HL-60/S4 treated with retinoic acid at 250 ng/mL for 4 days and 3 days (cell line): ENCODE measurements around the gene TTC1.

Source experiments
- in situ Hi-C: fragments of 300-500 bp; cut with MboI; formaldehyde crosslinking; loops from 2 replicates; pipeline ENCODE4 v1.7.0; 2022; ENCODE audit warnings: low sequenced_read_pairs

TTC1 gene

DNA sequence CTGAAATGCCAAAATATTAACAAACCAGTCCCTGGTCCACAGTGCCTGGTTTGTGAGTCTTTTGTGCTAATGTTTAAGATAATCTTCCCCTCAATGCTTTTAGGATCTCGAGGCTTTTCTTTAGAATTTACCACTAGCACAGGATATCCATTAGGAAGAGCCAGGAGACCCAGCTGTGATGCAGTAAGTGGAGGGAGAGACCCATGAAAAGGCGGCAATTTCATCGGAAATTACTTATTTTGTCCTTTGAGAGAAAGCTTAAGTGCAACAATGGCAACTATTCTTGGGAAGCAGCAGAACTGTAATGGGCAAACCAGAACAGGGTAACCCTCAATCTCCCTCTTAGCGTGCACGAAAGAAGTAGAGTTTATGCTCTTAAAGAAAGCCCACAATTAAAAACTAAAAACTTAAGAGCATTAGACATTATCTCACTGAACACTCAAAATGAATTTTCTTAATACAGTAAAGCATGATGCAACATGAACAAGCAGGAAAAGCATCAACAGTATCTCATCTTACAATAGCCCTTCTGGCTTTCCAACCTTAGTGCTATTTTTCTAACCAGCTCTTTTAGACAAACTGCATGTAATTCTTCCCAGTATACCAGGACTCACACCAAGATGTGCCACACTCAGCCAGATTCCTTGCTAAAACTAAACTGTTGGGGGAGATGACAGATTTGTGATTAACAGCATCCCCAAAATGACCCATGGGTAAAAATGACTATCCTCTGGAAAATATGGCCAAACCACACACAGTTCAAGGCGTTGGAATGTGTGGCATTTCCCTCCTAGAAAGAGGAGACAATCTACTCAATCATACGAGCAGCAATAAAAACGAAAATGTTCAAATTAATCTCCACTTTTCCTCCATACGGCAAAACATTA lies 73.9 kb downstream of the TTC1 start:
- in situ Hi-C loops, result no loop called here

- in situ Hi-C loops, result no loop called here
Observed at GRCh38 chr5:160083501-160083900, 74.6 kb downstream of the TTC1 start.

GRCh38 chr5:160084144-160084543 lies 75.2 kb downstream of the TTC1 start:
- in situ Hi-C loops, result no loop called here

DNA sequence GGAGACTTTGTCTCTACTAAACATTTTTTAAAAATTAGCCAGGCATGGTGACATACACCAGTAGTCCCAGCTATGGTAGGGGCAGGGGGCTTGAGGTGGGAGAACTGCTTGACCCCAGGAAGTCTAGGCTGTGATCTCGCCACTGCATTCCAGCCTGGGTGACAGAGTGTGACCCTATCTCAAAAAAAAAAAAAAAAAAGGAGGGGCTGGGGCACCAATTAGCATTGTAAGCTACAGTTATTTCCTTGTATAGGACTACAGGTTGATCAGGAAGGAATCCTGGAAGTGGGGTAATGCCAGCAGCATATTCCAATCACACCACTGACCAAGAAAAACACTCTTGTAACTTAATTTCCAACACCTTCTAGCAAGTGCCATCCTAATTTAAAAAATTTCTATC lies 78.3 kb downstream of the TTC1 start:
- in situ Hi-C loops, result no loop called here

DNA sequence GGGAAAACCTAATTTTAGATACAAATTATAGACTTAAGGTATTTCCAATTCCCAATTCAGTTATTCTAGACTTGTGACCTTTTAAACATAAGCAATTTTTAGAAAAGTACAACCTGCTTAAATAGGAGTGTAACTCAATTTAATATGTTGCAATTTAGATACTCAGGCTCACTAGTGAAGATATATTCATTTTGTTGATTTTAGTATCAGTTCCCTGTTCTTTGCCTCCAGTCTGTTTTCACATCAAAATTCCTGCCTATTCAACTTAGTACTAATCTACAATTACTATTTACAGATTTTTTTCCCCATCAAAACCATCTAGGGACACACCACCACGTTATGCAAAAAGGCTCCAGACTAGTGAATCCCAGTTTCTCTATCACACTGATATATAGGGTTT lies 79.9 kb downstream of the TTC1 start:
- in situ Hi-C loops, result no loop called here

DNA sequence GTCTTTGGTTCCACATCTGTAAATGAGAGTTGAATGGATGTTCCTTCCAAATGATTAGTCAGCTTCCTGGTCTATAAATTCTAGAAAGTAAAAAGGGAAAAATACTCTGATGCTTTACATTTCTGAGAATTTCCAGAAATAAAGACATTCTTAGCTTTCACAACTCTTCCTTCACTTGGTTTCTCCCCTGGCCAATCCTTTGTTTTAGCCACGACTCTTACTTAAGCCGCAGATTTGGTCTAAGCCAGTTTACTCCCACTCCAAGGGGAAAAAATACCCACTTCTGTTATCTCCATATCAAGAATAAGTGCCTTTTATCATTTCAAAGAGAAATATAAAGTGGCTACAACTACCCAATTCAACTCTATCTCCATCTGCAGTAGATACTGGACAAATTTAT lies 80.6 kb downstream of the TTC1 start:
- in situ Hi-C loops, result no loop called here

- in situ Hi-C loops, result no loop called here
Observed at GRCh38 chr5:160090059-160090458, 81.1 kb downstream of the TTC1 start.

DNA sequence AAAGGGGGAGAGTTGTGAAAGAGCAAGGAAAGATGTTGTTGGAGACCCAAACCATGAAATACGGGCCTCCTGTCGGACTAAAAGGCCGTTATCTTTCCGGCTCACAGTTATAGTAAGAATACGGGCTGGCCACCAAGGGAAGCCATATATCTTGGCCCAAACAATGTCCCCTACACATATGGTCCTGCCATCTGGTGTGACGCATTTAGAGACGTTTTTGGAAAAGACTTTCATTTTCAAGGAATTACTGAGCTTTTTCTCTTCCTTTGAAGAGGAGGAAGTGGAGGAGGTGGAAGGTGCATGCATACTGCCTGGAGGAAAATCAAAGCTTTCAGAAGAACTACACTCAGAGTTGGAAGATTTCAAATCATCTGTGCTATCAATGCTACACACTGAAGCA lies 83.6 kb downstream of the TTC1 start:
- in situ Hi-C loops, result no loop called here

GRCh38 chr5:160092960-160093707 lies 84.2 kb downstream of the TTC1 start:
- in situ Hi-C loops, result no loop called here

- in situ Hi-C loops, result no loop called here
Observed at GRCh38 chr5:160096178-160096577, 87.2 kb downstream of the TTC1 start.

- in situ Hi-C loops, result no loop called here
Observed at GRCh38 chr5:160097991-160098390, 89.1 kb downstream of the TTC1 start.

DNA sequence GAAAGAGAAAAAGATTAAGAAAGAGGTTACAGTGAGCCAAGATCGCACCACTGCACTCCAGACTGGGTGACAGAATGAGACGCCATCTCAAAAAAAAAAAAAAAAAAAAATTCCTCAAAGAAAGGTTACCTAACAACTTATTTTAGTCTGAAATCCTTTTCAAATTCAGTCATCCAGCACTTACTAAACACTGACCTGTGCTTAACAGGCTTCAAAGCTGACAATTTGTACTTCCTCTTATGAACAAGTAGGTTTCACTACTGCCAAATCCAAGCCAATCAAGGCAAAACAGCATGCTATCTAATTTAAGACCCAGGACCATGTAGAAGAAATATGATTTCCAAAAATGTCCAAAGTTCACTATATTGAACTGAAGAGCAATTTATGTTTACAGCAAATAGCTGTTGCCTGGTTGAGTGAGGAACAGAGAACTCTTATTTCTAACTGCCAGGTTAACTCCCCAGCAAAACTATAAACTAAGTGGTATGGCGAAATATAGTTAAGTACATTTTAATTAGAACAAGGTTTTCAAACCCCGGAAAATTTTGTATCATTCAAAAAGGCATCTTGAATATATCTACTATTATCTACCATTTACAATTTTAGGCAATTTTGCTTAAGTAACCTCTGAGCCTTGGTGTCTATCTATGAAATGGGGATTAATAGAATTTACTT lies 96.9 kb downstream of the TTC1 start:
- in situ Hi-C loops, result no loop called here

DNA sequence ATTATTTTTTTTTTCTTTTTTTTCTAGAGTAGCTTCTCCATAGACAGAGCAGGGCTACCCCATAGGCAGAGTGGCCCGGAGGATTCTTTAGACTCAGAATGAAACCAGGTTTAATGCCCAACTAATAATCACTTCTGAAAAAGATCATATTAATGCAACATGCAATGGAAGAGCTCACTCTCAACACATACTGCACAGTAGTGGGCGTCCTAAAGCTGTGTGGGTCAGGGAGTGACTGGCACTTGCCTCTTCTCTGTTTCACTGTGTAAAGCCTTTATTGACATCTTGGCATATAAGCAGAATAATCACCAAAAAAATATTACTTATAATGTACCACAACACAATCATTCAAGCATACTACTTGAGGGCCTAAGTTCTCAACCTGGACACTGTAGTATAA lies 99.2 kb downstream of the TTC1 start:
- in situ Hi-C loops, result no loop called here
